Right hindlimb (tissue), 1 donor: ENCODE measurements around the gene GLIPR2.
"Not testable (repeated sequence)": the region's sequence is repeated elsewhere in the genome, so short reads cannot be mapped to it uniquely, and the experiment has no call there.

Source experiments
- DNase-seq: peaks from one replicate; pipeline ENCODE4 v3.0.0-alpha.2; 2018

GLIPR2 gene

GRCh38 chr9:36165826-36166167 is 29.3 kb downstream of the GLIPR2 start:
- DNase-seq: peak; percentile 79

- peak; percentile 90 for DNase-seq
These were observed 29.8 kb downstream of the GLIPR2 start for GRCh38 chr9:36166168-36166927.

GRCh38 chr9:36169166-36169565 is 32.6 kb downstream of the GLIPR2 start, which contains the start of gene CCIN:
CCIN (plus strand) TSS chr9:36169388; CDS start chr9:36169503, 115 bp downstream.
- DNase-seq: no peak

GRCh38 chr9:36169708-36170107 is 33.2 kb downstream of the GLIPR2 start:
- DNase-seq: no peak

GRCh38 chr9:36170531-36170930 is 34.0 kb downstream of the GLIPR2 start:
- no peak for DNase-seq

GRCh38 chr9:36173861-36174260 is 37.3 kb downstream of the GLIPR2 start:
- no peak for DNase-seq

- no peak for DNase-seq
These were observed 37.7 kb downstream of the GLIPR2 start for GRCh38 chr9:36174271-36174670.

- no peak for DNase-seq
These were observed 38.2 kb downstream of the GLIPR2 start for GRCh38 chr9:36174731-36175130.

- DNase-seq: not testable (repeated sequence)
These were observed 38.7 kb downstream of the GLIPR2 start for GRCh38 chr9:36175209-36175608.

GRCh38 chr9:36176496-36176895 is 40.0 kb downstream of the GLIPR2 start:
- DNase-seq: not testable (repeated sequence)

- DNase-seq: no peak
These were observed 41.0 kb downstream of the GLIPR2 start for GRCh38 chr9:36177571-36177970.

- not testable (repeated sequence) for DNase-seq
These were observed 43.7 kb downstream of the GLIPR2 start for GRCh38 chr9:36180243-36180642.

GRCh38 chr9:36187414-36187813 is 50.9 kb downstream of the GLIPR2 start:
- DNase-seq: no peak

GRCh38 chr9:36188212-36188611 is 51.7 kb downstream of the GLIPR2 start:
- DNase-seq: no peak

- no peak for DNase-seq
These were observed 53.4 kb downstream of the GLIPR2 start for GRCh38 chr9:36189976-36190375.

- DNase-seq: peak; percentile 98
These were observed 54.1 kb downstream of the GLIPR2 start, which contains the start of gene CLTA for GRCh38 chr9:36190388-36191289. CLTA (plus strand) TSS chr9:36190921; CDS start chr9:36191057, 136 bp downstream.

GRCh38 chr9:36191290-36191645 is 54.7 kb downstream of the GLIPR2 start:
- DNase-seq: no peak

GRCh38 chr9:36191686-36192085 is 55.2 kb downstream of the GLIPR2 start:
- no peak for DNase-seq

- no peak for DNase-seq
These were observed 55.7 kb downstream of the GLIPR2 start for GRCh38 chr9:36192196-36192595.

- no peak for DNase-seq
These were observed 56.5 kb downstream of the GLIPR2 start for GRCh38 chr9:36193023-36193422.

- no peak for DNase-seq
These were observed 57.9 kb downstream of the GLIPR2 start for GRCh38 chr9:36194326-36195000.

GRCh38 chr9:36204906-36205547 is 68.5 kb downstream of the GLIPR2 start:
- DNase-seq: no peak

- DNase-seq: no peak
These were observed 70.5 kb downstream of the GLIPR2 start for GRCh38 chr9:36207016-36207415.
